Left lung (tissue), 10 donors: Measurements from ENCODE around the gene PRRT4. TPM values are rescaled to one million over a fixed set of nuclear protein-coding genes. Genes with fewer than 3 reads are reported as not detected.

Experiments
- ATAC-seq: fragments of 200-7000 bp; cut with Tn5 transposase; one replicate; pipeline ENCODE4 v1.9.1; 2020; ENCODE audit warnings: moderate library complexity
- DNase-seq, 4 donors: peaks; one replicate each; pipeline ENCODE4 v3.0.0-alpha.2; 2013 to 2020
- H3K27ac ChIP-seq, 2 donors: fragments of 200-600 bp; sonication (generic) in 1 of 2; one replicate each; pipeline versions ENCODE4 v1.5.0 to v1.8.0; 2020 to 2021
- H3K27me3 ChIP-seq, 2 donors: fragments of 200-600 bp; sonication (generic) in 1 of 2; one replicate each; pipeline versions ENCODE4 v1.5.0 to v1.8.0; 2020 to 2021
- H3K36me3 ChIP-seq, 2 donors: fragments of 200-600 bp; sonication (generic) in 1 of 2; one replicate each; pipeline versions ENCODE4 v1.5.0 to v1.8.0; 2020 to 2021
- H3K4me1 ChIP-seq, 2 donors: fragments of 200-600 bp; one replicate each; pipeline ENCODE4 v1.8.0; 2021
- H3K4me3 ChIP-seq, 2 donors: fragments of 200-600 bp; sonication (generic) in 1 of 2; one replicate each; pipeline versions ENCODE4 v1.5.0 to v1.8.0; 2020 to 2021; ENCODE audit warnings: mild to moderate bottlenecking in 1 of 2
- H3K9me3 ChIP-seq, 2 donors: fragments of 200-600 bp; sonication (generic) in 1 of 2; one replicate each; pipeline versions ENCODE4 v1.5.0 to v1.8.0; 2020 to 2021
- intact Hi-C, 2 donors: fragments of 100-400 bp; cut with DNase I; formaldehyde crosslinking; loops; one replicate each; pipeline versions ENCODE4 v1.11.2 to v1.14.2; 2022
- polyA plus RNA-seq, 6 donors: library from polyadenylated mRNA; unstranded; fragments of 120-200 nt; gene quantifications; one replicate each; pipeline ENCODE4 v1.2.1, GENCODE V29; 2013; ENCODE audit not compliant: insufficient read length in 6 of 6
- total RNA-seq, 2 donors: library from RNA; stranded (reverse); fragmentation: NEBNext Ultra II Directional; extraction: Animal tissue kit (Norgen Biotek cat#: 25700); gene quantifications; one replicate each; pipeline ENCODE4 v1.2.1, GENCODE V29; 2021
- TF ChIP-seq, protein P1 (sequence below), 2 donors: fragments of 200-600 bp; sonication (generic) in 1 of 2; IDR thresholded peaks; one replicate each; pipeline versions ENCODE4 v1.5.0 to v1.8.0; 2021; ENCODE audit warnings: antibody characterized with exemption in 2 of 2
- donor health status: DM: no; HTN: yes; CAD: no.
- donor health status: DM: no; HTN: no; CAD: no.

The PRRT4 gene
- total and polyA plus RNA-seq, 8 donors, result 0.42 to 3.8 (median 2.7) TPM

DNA sequence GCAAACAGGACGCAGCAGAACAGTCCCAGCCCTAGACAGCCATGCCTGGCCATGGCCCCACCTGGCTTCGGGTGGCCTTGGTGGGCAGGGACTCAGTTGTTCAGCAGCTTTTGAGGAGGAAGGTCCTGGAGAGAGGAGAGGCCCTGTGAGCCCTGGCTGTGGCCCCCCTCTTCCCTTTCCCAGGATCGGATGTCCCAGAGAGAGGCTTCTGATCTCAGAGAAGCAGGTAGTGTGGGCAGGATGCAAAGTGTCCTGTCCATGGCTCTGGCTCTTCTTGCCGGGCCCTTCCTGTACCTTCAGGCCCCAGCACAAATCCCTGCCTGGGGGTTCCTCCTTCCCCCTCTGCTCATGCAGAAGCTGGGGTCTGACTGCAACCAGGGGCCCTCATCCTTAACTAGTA, 1.6 kb downstream of the PRRT4 start:
- H3K4me3 ChIP-seq, result no peak overlapping the region
- H3K27me3 ChIP-seq, result peaks cover 12 to 67% of the 10 kb centered on the region in 2 donors
- TF ChIP-seq, protein P1, sequence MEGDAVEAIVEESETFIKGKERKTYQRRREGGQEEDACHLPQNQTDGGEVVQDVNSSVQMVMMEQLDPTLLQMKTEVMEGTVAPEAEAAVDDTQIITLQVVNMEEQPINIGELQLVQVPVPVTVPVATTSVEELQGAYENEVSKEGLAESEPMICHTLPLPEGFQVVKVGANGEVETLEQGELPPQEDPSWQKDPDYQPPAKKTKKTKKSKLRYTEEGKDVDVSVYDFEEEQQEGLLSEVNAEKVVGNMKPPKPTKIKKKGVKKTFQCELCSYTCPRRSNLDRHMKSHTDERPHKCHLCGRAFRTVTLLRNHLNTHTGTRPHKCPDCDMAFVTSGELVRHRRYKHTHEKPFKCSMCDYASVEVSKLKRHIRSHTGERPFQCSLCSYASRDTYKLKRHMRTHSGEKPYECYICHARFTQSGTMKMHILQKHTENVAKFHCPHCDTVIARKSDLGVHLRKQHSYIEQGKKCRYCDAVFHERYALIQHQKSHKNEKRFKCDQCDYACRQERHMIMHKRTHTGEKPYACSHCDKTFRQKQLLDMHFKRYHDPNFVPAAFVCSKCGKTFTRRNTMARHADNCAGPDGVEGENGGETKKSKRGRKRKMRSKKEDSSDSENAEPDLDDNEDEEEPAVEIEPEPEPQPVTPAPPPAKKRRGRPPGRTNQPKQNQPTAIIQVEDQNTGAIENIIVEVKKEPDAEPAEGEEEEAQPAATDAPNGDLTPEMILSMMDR (IDR thresholded peaks at IDR 0.05), result no peak
- DNase-seq, result no peak
- intact Hi-C loops, result no loop called here
- ATAC-seq, result no peak
- H3K9me3 ChIP-seq, result no peaks in the 10 kb centered on the region
- peaks cover 0 to 39% of the 10 kb centered on the region in 2 donors for H3K4me1 ChIP-seq
- H3K27ac ChIP-seq, result no peak overlapping the region
- H3K36me3 ChIP-seq, result no peaks in the 10 kb centered on the region

DNA sequence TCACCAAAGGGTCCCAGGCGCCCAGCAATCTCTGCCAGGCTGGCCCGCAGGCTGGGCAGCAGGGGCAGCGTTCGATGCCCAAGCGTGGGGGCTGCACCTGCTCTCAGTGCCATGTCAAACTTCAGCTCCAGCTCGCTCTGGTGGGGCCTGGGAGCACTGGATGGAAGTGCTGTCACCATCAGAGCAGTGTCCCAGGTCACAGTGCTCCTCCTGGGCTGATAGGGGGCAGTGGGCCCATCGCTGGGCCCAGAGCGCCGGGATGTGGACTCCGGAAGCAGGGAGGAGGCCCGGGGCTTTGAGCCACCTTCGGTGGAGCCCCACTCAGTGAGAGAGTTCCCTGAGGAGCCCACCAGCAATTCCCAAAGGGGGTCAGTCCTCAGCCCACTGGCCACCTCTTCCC, 2.2 kb downstream of the PRRT4 start:
- ATAC-seq, result no peak
- intact Hi-C loops, result no loop called here
- peaks cover 12 to 70% of the 10 kb centered on the region in 2 donors for H3K27me3 ChIP-seq

GRCh38 chr7:128358233-128358632, 3.3 kb downstream of the PRRT4 start:
- DNase-seq (no peak), ATAC-seq (no peak)
- no peaks in the 10 kb centered on the region for H3K9me3 ChIP-seq
- no peak overlapping the region for H3K27ac ChIP-seq
- H3K27me3 ChIP-seq, result peaks cover 17 to 70% of the 10 kb centered on the region in 2 donors
- intact Hi-C loops, result no loop called here
- H3K4me1 ChIP-seq, result peaks cover 0 to 39% of the 10 kb centered on the region in 2 donors
- no peaks in the 10 kb centered on the region for H3K36me3 ChIP-seq
- no peak overlapping the region for H3K4me3 ChIP-seq
- TF ChIP-seq, protein P1 (IDR thresholded peaks at IDR 0.05), result no peak

More for the DNA sequence above, 2.2 kb downstream of the PRRT4 start:
- no peaks in the 10 kb centered on the region for H3K36me3 ChIP-seq
- peaks cover 0 to 39% of the 10 kb centered on the region in 2 donors for H3K4me1 ChIP-seq
- H3K4me3 ChIP-seq, result no peak overlapping the region
- no peak for DNase-seq
- H3K27ac ChIP-seq, result no peak overlapping the region
- TF ChIP-seq, protein P1 (IDR thresholded peaks at IDR 0.05), result no peak
- H3K9me3 ChIP-seq, result no peaks in the 10 kb centered on the region

DNA sequence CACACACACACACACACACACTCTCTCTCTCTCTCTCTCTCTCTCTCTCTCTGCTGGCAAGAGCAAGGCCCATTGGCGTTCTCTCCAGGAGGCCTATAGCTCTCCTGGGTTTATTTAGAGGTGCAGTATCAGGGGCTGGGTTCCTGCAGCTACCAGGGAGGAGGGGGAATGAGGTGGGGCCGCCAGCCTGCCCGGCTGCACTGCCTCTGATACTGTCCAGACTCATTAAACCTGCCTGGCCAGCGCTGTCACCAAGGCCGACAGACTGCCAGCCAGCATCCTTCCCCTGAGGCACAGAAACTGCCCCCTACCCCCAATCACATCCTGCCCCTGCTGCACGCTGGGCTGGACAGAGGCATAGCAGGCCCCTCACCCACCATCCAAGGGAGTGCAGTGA, 4.3 kb downstream of the PRRT4 start:
- ATAC-seq (no peak), DNase-seq (no peak)
- intact Hi-C loops, result no loop called here

DNA sequence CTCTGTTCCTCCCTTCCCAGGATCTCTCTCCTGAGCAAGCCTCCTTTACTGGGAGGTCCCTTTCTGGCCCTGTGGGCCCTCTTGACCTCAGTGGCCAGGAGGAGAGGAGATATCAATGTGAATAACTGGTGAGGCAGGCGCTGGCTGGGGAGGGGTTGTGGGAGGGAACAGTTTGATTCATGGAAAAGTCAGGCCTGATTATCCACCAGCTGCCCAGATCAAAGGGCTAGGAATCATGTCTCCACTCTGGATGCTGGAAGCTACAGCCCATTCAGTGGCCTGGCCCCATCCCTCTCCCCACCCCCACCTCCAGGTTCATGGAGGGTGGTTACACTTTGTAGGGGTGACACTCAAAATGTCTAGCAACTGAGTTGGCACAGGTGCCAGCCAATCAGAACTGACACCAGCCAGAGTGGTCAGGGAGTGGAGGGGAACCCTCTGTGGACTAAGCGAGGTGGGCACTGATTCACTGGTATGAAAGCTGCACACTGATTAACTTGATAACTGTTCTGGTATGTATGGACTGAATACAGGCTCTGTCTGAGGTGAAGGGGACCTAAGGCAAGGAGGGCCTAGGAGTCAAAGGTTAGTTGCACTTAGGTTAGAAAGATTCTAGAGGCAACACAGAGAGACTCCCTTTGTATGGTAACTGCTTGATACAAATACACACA, 4.8 kb downstream of the PRRT4 start:
- TF ChIP-seq, protein P1 (IDR thresholded peaks at IDR 0.05), result no peak
- peaks cover 0 to 42% of the 10 kb centered on the region in 2 donors for H3K4me1 ChIP-seq
- DNase-seq (no peak), ATAC-seq (no peak)
- no peak overlapping the region for H3K4me3 ChIP-seq
- intact Hi-C loops, result no loop called here
- no peaks in the 10 kb centered on the region for H3K9me3 ChIP-seq
- H3K27me3 ChIP-seq, result peaks cover 19 to 70% of the 10 kb centered on the region in 2 donors
- H3K36me3 ChIP-seq, result no peaks in the 10 kb centered on the region
- no peak overlapping the region for H3K27ac ChIP-seq

More for the DNA sequence above, 4.3 kb downstream of the PRRT4 start:
- Histone ChIP-seq H3K27ac (no peak overlapping the region), H3K4me1 (peaks cover 0 to 44% of the 10 kb centered on the region in 2 donors), H3K27me3 (peaks cover 18 to 70% of the 10 kb centered on the region in 2 donors), H3K9me3 (no peaks in the 10 kb centered on the region), H3K4me3 (no peak overlapping the region), H3K36me3 (no peaks in the 10 kb centered on the region)
- TF ChIP-seq, protein P1 (IDR thresholded peaks at IDR 0.05), result no peak
